ENCODE results near the gene TMOD3. TPM values are rescaled to one million over a fixed set of nuclear protein-coding genes. Genes with fewer than 3 reads are reported as not detected.

Gene TMOD3
- polyA plus RNA-seq, 2 donors: 25.7 to 42.8 TPM

- no peak overlapping the region for H3K27ac ChIP-seq (ENCODE audit: low read depth in 2 of 2, low read length in 1 of 2)
- no peak overlapping the region for H3K4me3 ChIP-seq (ENCODE audit: low read depth in 1 of 2, low read length in 2 of 2)
- H3K27me3 ChIP-seq (ENCODE audit: control insufficient read depth in 1 of 2, insufficient read depth in 2 of 2, low read length in 2 of 2): no peaks in the 10 kb centered on the region
- H3K9me3 ChIP-seq (ENCODE audit: control insufficient read depth in 2 of 2, insufficient read depth in 1 of 2, low read depth in 1 of 2, low read length in 1 of 2): no peaks in the 10 kb centered on the region
- peaks cover 0 to 8% of the 10 kb centered on the region in 2 donors for H3K36me3 ChIP-seq (ENCODE audit: control insufficient read depth in 2 of 2, insufficient read depth in 2 of 2, low read length in 1 of 2)
- H3K4me1 ChIP-seq (ENCODE audit: control insufficient read depth in 2 of 2, insufficient read depth in 2 of 2, low read length in 1 of 2): no peaks in the 10 kb centered on the region
Observed at GRCh38 chr15:51939216-51939615, 109.8 kb downstream of the TMOD3 start.

GRCh38 chr15:51947124-51947523 lies 117.7 kb downstream of the TMOD3 start:
- peaks cover 26 to 28% of the 10 kb centered on the region in 2 donors for H3K36me3 ChIP-seq (ENCODE audit: control insufficient read depth in 2 of 2, insufficient read depth in 2 of 2, low read length in 1 of 2)

GRCh38 chr15:51952805-51953204 lies 123.4 kb downstream of the TMOD3 start:
- Histone ChIP-seq H3K27ac (ENCODE audit: low read depth in 2 of 2, low read length in 1 of 2) (no peak overlapping the region), H3K36me3 (ENCODE audit: control insufficient read depth in 2 of 2, insufficient read depth in 2 of 2, low read length in 1 of 2) (peaks cover 20 to 28% of the 10 kb centered on the region in 2 donors), H3K9me3 (ENCODE audit: control insufficient read depth in 2 of 2, insufficient read depth in 1 of 2, low read depth in 1 of 2, low read length in 1 of 2) (no peaks in the 10 kb centered on the region), H3K4me3 (ENCODE audit: low read depth in 1 of 2, low read length in 2 of 2) (no peak overlapping the region), H3K4me1 (ENCODE audit: control insufficient read depth in 2 of 2, insufficient read depth in 2 of 2, low read length in 1 of 2) (no peaks in the 10 kb centered on the region), H3K27me3 (ENCODE audit: control insufficient read depth in 1 of 2, insufficient read depth in 2 of 2, low read length in 2 of 2) (no peaks in the 10 kb centered on the region)
- WGBS, 2 donors: 89 to 91% methylated on average over 3 of the region's 3 CpGs

More at GRCh38 chr15:51947124-51947523, 117.7 kb downstream of the TMOD3 start:
- no peak overlapping the region for H3K4me3 ChIP-seq (ENCODE audit: low read depth in 1 of 2, low read length in 2 of 2)
- 61 to 85% methylated on average over 2 of the region's 2 CpGs for WGBS, 2 donors
- no peaks in the 10 kb centered on the region for H3K9me3 ChIP-seq (ENCODE audit: control insufficient read depth in 2 of 2, insufficient read depth in 1 of 2, low read depth in 1 of 2, low read length in 1 of 2)
- H3K27ac ChIP-seq (ENCODE audit: low read depth in 2 of 2, low read length in 1 of 2): no peak overlapping the region
- no peaks in the 10 kb centered on the region for H3K4me1 ChIP-seq (ENCODE audit: control insufficient read depth in 2 of 2, insufficient read depth in 2 of 2, low read length in 1 of 2)
- no peaks in the 10 kb centered on the region for H3K27me3 ChIP-seq (ENCODE audit: control insufficient read depth in 1 of 2, insufficient read depth in 2 of 2, low read length in 2 of 2)

- no peaks in the 10 kb centered on the region for H3K27me3 ChIP-seq (ENCODE audit: control insufficient read depth in 1 of 2, insufficient read depth in 2 of 2, low read length in 2 of 2)
- no peaks in the 10 kb centered on the region for H3K9me3 ChIP-seq (ENCODE audit: control insufficient read depth in 2 of 2, insufficient read depth in 1 of 2, low read depth in 1 of 2, low read length in 1 of 2)
- no peaks in the 10 kb centered on the region for H3K4me1 ChIP-seq (ENCODE audit: control insufficient read depth in 2 of 2, insufficient read depth in 2 of 2, low read length in 1 of 2)
- H3K27ac ChIP-seq (ENCODE audit: low read depth in 2 of 2, low read length in 1 of 2): no peak overlapping the region
- H3K36me3 ChIP-seq (ENCODE audit: control insufficient read depth in 2 of 2, insufficient read depth in 2 of 2, low read length in 1 of 2): peaks cover 12 to 21% of the 10 kb centered on the region in 2 donors
- WGBS, 2 donors: 80 to 96% methylated on average over 3 of the region's 3 CpGs
- H3K4me3 ChIP-seq (ENCODE audit: low read depth in 1 of 2, low read length in 2 of 2): no peak overlapping the region
Observed at GRCh38 chr15:51955504-51955903, 126.1 kb downstream of the TMOD3 start.

Other genes with a start within 250 kb of the TMOD3 start
- gene DMXL2, start 206.9 kb upstream of the TMOD3 start, polyA plus RNA-seq: 1 to 10 TPM; 4.8 to 6.5 TPM
- gene SCG3, start 148.2 kb upstream of the TMOD3 start, polyA plus RNA-seq: under 1 TPM in 1 of 2 donors, not detected in 1; 0.12 TPM
- 1 to 10 TPM; 5.2 to 5.9 TPM for gene LYSMD2, start 92.0 kb upstream of the TMOD3 start, polyA plus RNA-seq
- gene TMOD2, start 78.1 kb upstream of the TMOD3 start, polyA plus RNA-seq: 1 to 10 TPM; 1.2 TPM
- 10 to 100 TPM in 1 of 2 donors, 1 to 10 TPM in 1; 9.5 to 19.6 TPM for gene LEO1, start 142.1 kb downstream of the TMOD3 start, polyA plus RNA-seq
- 10 to 100 TPM; 14.5 to 24.1 TPM for gene MAPK6, start 189.6 kb downstream of the TMOD3 start, polyA plus RNA-seq

Measured in esophagus (tissue), 2 donors.